ENCODE measurements around the gene MYH6.

The MYH6 gene

DNA sequence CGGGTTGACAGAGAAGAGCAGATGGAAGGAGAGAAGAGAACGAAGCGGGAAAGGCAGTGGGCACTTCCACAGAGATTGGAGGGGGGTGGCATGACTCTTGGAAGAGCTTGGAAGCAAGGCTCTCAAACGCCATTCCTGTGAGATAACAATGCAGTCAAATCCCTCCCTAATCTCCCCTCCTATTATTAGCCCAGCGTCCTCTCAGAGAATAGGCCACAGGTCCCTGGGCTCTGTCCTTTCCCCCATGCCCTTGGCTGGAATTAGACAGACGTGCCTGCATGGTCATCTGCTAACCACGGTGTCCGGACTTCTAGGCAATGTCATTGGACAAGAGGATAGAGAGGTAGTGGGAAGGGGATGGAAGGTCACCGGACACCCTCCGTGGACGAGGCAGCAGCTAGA lies 35.3 kb upstream of the MYH6 start:
- no peak overlapping the region for H3K9ac ChIP-seq (ENCODE audit: low read length)
- no peak overlapping the region for H3K27ac ChIP-seq (ENCODE audit: low read depth, low read length)
- no peaks in the 10 kb centered on the region for H3K9me3 ChIP-seq (ENCODE audit: low read length)
- no peak overlapping the region for H3K4me3 ChIP-seq (ENCODE audit: low read depth in 1 of 2, low read length in 2 of 2)
- H3K4me1 ChIP-seq (ENCODE audit: insufficient read depth, low read length) = no peaks in the 10 kb centered on the region
- H3K27me3 ChIP-seq (ENCODE audit: control insufficient read depth in 1 of 2, insufficient read depth in 2 of 2, low read length in 2 of 2) = no peaks in the 10 kb centered on the region
- no peaks in the 10 kb centered on the region for H3K36me3 ChIP-seq (ENCODE audit: insufficient read depth, low read length)

- H3K4me1 ChIP-seq (ENCODE audit: insufficient read depth, low read length) = peaks cover 4% of the 10 kb centered on the region
- no peak overlapping the region for H3K9ac ChIP-seq (ENCODE audit: low read length)
- H3K9me3 ChIP-seq (ENCODE audit: low read length) = no peaks in the 10 kb centered on the region
- no peak overlapping the region for H3K4me3 ChIP-seq (ENCODE audit: low read depth in 1 of 2, low read length in 2 of 2)
- no peaks in the 10 kb centered on the region for H3K36me3 ChIP-seq (ENCODE audit: insufficient read depth, low read length)
- H3K27ac ChIP-seq (ENCODE audit: low read depth, low read length) = no peak overlapping the region
- H3K27me3 ChIP-seq (ENCODE audit: control insufficient read depth in 1 of 2, insufficient read depth in 2 of 2, low read length in 2 of 2) = no peaks in the 10 kb centered on the region
Observed at GRCh38 chr14:23442721-23443356, 34.8 kb upstream of the MYH6 start.

GRCh38 chr14:23441076-23441475 lies 33.0 kb upstream of the MYH6 start:
- H3K4me1 ChIP-seq (ENCODE audit: insufficient read depth, low read length) = peaks cover 8% of the 10 kb centered on the region
- no peaks in the 10 kb centered on the region for H3K36me3 ChIP-seq (ENCODE audit: insufficient read depth, low read length)
- no peak overlapping the region for H3K27ac ChIP-seq (ENCODE audit: low read depth, low read length)
- H3K9me3 ChIP-seq (ENCODE audit: low read length) = no peaks in the 10 kb centered on the region
- H3K27me3 ChIP-seq (ENCODE audit: control insufficient read depth in 1 of 2, insufficient read depth in 2 of 2, low read length in 2 of 2) = no peaks in the 10 kb centered on the region
- no peak overlapping the region for H3K9ac ChIP-seq (ENCODE audit: low read length)
- no peak overlapping the region for H3K4me3 ChIP-seq (ENCODE audit: low read depth in 1 of 2, low read length in 2 of 2)

DNA sequence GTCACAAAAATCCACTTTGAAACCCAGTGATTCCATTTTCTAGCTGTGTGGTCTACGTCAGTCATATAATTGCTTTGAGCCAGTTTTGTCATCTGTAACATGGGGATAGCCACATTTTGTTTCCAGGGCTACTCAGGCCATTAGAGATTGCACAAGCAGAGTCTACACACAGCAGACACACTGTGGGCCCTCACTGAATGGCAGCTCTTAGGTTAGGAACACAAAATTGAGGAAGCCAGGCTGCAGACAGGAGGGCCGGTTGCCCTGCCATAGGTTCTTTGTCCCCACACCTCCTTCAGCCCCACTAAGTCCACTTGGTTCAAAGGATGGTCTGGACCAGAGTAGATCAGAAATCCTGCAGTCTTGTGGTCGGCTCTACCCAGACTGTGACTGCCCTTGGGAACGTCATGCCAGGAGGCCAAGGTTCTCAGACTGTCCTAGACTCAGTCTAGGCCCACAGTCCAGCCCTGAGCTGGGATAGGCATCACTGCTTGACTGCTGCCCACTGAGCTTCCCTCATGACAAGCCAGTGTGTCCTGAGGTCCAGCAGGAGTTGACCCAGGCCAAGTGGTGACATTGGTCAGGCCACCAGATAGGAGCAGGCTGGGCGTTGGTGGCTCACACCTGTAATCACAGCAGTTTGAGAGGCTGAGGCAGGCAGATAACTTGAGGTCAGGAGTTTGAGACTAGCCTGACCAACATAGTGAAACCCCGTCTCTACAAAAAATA lies 31.2 kb upstream of the MYH6 start:
- Histone ChIP-seq H3K4me1 (ENCODE audit: insufficient read depth, low read length) (peaks cover 8% of the 10 kb centered on the region), H3K27ac (ENCODE audit: low read depth, low read length) (no peak overlapping the region), H3K36me3 (ENCODE audit: insufficient read depth, low read length) (no peaks in the 10 kb centered on the region), H3K4me3 (ENCODE audit: low read depth in 1 of 2, low read length in 2 of 2) (no peak overlapping the region), H3K9ac (ENCODE audit: low read length) (no peak overlapping the region), H3K9me3 (ENCODE audit: low read length) (no peaks in the 10 kb centered on the region), H3K27me3 (ENCODE audit: control insufficient read depth in 1 of 2, insufficient read depth in 2 of 2, low read length in 2 of 2) (no peaks in the 10 kb centered on the region)

DNA sequence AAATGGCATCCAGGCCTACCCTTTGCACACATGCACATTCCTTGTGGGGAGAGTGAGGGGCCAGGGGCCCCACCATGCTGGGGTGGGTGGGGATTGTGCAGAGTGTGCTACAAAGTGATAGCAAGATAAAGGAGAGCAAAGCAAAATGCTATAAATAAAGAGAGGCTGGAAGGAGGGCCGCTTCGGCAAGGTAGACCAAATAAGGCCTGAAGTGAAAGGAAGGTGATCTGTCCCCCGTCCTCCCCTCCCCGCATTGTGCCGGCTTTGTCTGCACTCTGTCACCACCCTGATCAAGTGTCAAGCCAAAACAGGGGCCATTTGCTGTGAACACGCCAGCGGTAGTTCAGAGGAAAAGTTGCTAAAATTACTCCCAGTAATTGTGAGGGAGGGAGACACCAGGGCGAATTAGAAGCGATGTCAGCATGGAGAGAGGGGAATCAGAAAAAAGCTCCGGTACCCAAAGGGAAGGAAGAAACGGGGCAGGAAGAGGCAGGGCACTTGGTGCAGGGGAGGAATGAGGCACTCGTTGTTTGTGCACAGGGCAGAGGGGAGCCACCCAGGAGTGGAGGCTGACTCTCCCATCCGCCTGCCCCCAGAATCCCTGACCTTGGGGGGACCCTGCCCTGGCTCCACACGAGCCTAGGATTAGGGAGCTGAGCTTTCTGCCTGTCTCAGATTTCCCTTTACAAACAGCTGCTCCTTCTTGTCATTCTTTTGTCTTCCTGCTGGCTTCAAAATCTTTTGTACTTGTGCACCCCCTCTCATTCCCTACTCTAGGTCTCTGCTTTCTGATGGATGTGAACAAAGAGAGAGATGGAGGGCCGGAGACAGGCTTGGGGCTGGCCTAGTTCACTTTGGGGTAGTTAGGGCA lies 30.3 kb upstream of the MYH6 start:
- no peak overlapping the region for H3K4me3 ChIP-seq (ENCODE audit: low read depth in 1 of 2, low read length in 2 of 2)
- no peaks in the 10 kb centered on the region for H3K9me3 ChIP-seq (ENCODE audit: low read length)
- no peak overlapping the region for H3K27ac ChIP-seq (ENCODE audit: low read depth, low read length)
- H3K9ac ChIP-seq (ENCODE audit: low read length) = no peak overlapping the region
- H3K4me1 ChIP-seq (ENCODE audit: insufficient read depth, low read length) = peaks cover 8% of the 10 kb centered on the region
- no peaks in the 10 kb centered on the region for H3K27me3 ChIP-seq (ENCODE audit: control insufficient read depth in 1 of 2, insufficient read depth in 2 of 2, low read length in 2 of 2)
- no peaks in the 10 kb centered on the region for H3K36me3 ChIP-seq (ENCODE audit: insufficient read depth, low read length)

- Histone ChIP-seq H3K9ac (ENCODE audit: low read length) (no peak overlapping the region), H3K9me3 (ENCODE audit: low read length) (no peaks in the 10 kb centered on the region), H3K27ac (ENCODE audit: low read depth, low read length) (no peak overlapping the region), H3K4me1 (ENCODE audit: insufficient read depth, low read length) (peaks cover 8% of the 10 kb centered on the region), H3K36me3 (ENCODE audit: insufficient read depth, low read length) (no peaks in the 10 kb centered on the region), H3K4me3 (ENCODE audit: low read depth in 1 of 2, low read length in 2 of 2) (no peak overlapping the region), H3K27me3 (ENCODE audit: control insufficient read depth in 1 of 2, insufficient read depth in 2 of 2, low read length in 2 of 2) (no peaks in the 10 kb centered on the region)
Observed at GRCh38 chr14:23437133-23438100, 29.3 kb upstream of the MYH6 start.

- Histone ChIP-seq H3K27me3 (ENCODE audit: control insufficient read depth in 1 of 2, insufficient read depth in 2 of 2, low read length in 2 of 2) (no peaks in the 10 kb centered on the region), H3K9me3 (ENCODE audit: low read length) (no peaks in the 10 kb centered on the region), H3K9ac (ENCODE audit: low read length) (no peak overlapping the region), H3K4me1 (ENCODE audit: insufficient read depth, low read length) (peaks cover 8% of the 10 kb centered on the region), H3K36me3 (ENCODE audit: insufficient read depth, low read length) (no peaks in the 10 kb centered on the region), H3K4me3 (ENCODE audit: low read depth in 1 of 2, low read length in 2 of 2) (no peak overlapping the region), H3K27ac (ENCODE audit: low read depth, low read length) (no peak overlapping the region)
Observed at GRCh38 chr14:23436327-23437132, 28.5 kb upstream of the MYH6 start.

DNA sequence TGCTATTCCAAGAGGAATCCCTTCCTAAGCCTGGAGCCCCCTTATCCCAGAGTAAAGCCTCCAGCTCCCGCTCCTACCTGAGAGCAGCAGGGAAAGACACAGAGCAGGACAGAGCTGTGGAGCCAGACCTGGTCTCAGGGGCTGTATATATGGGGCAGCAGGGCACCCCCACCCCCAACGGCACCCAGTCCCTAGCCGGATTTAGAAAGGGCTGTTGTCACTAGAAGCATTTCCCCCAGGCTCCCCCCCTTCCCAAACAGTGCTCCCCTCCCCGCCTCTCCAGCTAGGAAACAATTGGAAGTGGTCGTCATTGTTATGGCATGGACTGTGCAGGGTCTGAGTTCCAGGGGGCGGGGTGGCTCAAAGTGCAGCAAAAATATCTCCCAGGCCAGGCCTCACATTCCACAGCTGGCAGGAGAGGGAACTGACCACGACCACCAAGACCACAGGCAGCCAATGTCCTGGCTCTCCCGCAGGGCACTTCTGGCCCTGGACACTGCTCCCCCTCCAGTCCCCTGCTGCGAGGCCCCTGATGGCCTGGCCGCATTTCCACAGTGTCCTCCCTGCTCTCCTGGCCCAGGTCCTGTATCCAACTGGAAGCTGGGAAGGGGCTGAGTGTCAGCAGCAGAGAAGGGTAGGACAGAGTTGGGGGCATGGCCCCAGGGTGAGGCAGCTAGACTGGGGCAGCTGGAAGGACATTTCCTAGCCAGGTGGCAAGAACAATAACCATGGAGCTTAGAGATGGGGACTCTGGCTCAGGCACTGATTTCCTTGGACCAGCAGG lies 27.7 kb upstream of the MYH6 start, which contains the start of gene MYH7:
MYH7 (minus strand) TSS at position 118 of the 784 bp plus-strand sequence. CDS start 1,928 bp downstream, outside the sequence.
- no peak within 1 kb of the TSS for H3K4me3 ChIP-seq (ENCODE audit: low read depth in 1 of 2, low read length in 2 of 2)
- H3K9me3 ChIP-seq (ENCODE audit: low read length) = no peaks in the 10 kb centered on the region
- peaks cover 8% of the 10 kb centered on the region for H3K4me1 ChIP-seq (ENCODE audit: insufficient read depth, low read length)
- no peaks in the 10 kb centered on the region for H3K36me3 ChIP-seq (ENCODE audit: insufficient read depth, low read length)
- H3K9ac ChIP-seq (ENCODE audit: low read length) = no peak within 1 kb of the TSS
- H3K27me3 ChIP-seq (ENCODE audit: control insufficient read depth in 1 of 2, insufficient read depth in 2 of 2, low read length in 2 of 2) = no peaks in the 10 kb centered on the region
- no peak within 1 kb of the TSS for H3K27ac ChIP-seq (ENCODE audit: low read depth, low read length)

GRCh38 chr14:23434488-23435222 lies 26.6 kb upstream of the MYH6 start:
- Histone ChIP-seq H3K4me3 (ENCODE audit: low read depth in 1 of 2, low read length in 2 of 2) (no peak overlapping the region), H3K36me3 (ENCODE audit: insufficient read depth, low read length) (no peaks in the 10 kb centered on the region), H3K4me1 (ENCODE audit: insufficient read depth, low read length) (peaks cover 8% of the 10 kb centered on the region), H3K27me3 (ENCODE audit: control insufficient read depth in 1 of 2, insufficient read depth in 2 of 2, low read length in 2 of 2) (no peaks in the 10 kb centered on the region), H3K9ac (ENCODE audit: low read length) (no peak overlapping the region), H3K27ac (ENCODE audit: low read depth, low read length) (no peak overlapping the region), H3K9me3 (ENCODE audit: low read length) (no peaks in the 10 kb centered on the region)
